RWPE1 (cell line): Measurements from ENCODE around the gene OMP.

Source experiments
- CTCF ChIA-PET: fragments of 350-600 bp; sonication (Branson Sonifier 250); formaldehyde crosslinking; extraction: SDS; loops from one replicate; lab custom pipeline; 2021; lab: Yijun Ruan, JAX
- POLR2A ChIA-PET: fragments of 400-600 bp; formaldehyde crosslinking; extraction: SDS; loops from one replicate; lab custom pipeline; 2020; ENCODE audit warnings: antibody characterized with exemption; ENCODE audit not compliant: low non-redundant PET; lab: Yijun Ruan, JAX
- DNase-seq: peaks from one replicate; pipeline ENCODE4 v3.0.0; 2012; ENCODE audit warnings: low spot score
- H3K27ac ChIP-seq: fragments of 450-650 bp; 2 replicates; pipeline ENCODE4 v1.5.1; 2017
- TF ChIP-seq, protein P1 (sequence below): fragments of 450-650 bp; conservative IDR thresholded peaks from 2 replicates; pipeline ENCODE4 v1.5.1; 2017; ENCODE audit warnings: low read depth, mild to moderate bottlenecking

OMP gene

DNA sequence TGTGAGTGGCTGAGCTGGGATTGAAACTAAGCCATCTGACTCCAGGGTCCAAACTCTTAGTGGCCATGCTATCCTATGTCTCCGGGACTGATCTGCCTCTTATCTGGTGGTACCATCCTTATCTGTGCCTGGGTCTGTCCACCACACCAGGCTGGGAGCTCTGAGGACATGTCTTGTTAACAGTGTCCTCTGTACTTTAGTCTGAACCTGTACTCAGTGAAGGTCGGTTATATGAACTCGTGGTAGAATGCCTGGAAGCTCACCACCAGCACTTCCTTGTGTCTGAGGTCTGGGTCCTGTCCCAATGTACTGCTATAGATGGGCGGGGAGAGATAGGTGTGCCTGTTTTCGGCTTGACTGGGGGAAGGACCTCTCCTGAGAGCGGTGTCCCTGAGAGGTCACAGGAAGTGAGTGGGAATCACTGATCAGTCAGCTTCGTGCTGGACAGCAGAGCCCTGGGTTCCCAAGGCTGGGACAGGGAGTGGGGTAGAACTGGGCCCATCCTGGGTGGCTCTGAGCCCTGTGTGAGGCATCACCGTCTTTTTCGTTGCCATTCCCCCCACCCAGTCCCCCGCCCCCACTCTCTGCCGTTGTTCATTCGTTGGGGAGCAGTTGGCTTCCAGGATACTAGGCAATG, 34.3 kb downstream of the OMP start:
- CTCF ChIA-PET: interaction anchor here (0.7 kb wide), 1 partner anchor 63 kb away, joined by 3 read pairs; no protein-coding TSS in a partner anchor

DNA sequence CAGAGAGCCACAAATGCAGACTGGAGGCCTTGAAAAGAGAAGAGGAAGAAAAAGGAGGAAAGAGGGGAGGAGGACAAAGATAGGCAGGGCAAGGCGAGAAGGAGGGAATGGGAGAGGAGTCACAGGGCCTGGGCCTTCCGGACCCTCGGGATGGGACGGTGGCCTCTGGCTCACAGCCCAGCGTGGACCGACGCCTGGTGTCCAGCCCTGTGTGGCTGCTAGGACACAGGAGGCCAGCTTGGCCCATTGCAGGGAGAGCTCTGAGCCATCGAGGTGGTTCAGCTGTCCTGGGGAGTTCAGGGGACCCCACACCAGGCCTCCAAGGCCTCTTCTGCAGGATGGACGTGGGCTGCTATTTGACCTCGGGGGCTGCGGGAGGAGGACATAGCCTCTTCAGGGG, 34.8 kb downstream of the OMP start:
- ChIA-PET POLR2A (no interaction called here), CTCF (interaction anchor here (0.6 kb wide), 1 partner anchor 311 kb away, joined by 3 read pairs; no protein-coding TSS in a partner anchor)
- DNase-seq: no peak
- TF ChIP-seq, protein P1, sequence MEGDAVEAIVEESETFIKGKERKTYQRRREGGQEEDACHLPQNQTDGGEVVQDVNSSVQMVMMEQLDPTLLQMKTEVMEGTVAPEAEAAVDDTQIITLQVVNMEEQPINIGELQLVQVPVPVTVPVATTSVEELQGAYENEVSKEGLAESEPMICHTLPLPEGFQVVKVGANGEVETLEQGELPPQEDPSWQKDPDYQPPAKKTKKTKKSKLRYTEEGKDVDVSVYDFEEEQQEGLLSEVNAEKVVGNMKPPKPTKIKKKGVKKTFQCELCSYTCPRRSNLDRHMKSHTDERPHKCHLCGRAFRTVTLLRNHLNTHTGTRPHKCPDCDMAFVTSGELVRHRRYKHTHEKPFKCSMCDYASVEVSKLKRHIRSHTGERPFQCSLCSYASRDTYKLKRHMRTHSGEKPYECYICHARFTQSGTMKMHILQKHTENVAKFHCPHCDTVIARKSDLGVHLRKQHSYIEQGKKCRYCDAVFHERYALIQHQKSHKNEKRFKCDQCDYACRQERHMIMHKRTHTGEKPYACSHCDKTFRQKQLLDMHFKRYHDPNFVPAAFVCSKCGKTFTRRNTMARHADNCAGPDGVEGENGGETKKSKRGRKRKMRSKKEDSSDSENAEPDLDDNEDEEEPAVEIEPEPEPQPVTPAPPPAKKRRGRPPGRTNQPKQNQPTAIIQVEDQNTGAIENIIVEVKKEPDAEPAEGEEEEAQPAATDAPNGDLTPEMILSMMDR: no peak
- H3K27ac ChIP-seq: no peak overlapping the region

More for the DNA sequence above, 34.3 kb downstream of the OMP start:
- TF ChIP-seq, protein P1: no peak
- POLR2A ChIA-PET: no interaction called here
- no peak overlapping the region for H3K27ac ChIP-seq
- DNase-seq: no peak

DNA sequence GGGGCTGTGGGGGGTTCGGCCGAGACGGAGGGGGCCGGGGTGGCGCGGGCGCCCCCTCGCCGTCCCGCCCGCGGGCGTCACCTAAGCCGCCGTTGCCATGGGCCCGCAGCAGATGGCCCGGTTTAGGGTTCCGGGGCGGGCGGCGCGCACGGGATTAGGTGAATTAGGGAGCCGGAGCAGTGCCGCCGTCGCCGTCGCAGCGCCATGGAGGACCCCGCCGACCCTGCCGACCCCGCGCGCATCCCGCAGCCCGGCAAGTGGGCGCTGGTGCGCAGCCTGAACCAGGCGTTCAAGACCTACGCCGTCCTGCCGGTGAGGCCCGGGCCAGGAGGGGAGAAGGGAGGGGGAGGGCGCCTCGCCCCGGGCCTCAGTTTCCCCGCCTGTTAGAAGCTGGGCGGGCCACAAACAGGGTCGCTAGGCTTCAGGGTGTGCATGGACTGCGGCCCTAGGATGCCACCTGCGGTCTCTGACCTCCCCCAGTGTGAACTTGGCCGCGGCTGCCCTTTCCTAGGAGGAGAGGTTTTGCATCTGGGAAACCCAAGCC, 35.5 kb downstream of the OMP start:
- CTCF ChIA-PET: interaction anchor here (0.6 kb wide), 1 partner anchor 312 kb away, joined by 3 read pairs; no protein-coding TSS in a partner anchor
- no peak overlapping the region for H3K27ac ChIP-seq
- POLR2A ChIA-PET: no interaction called here
- TF ChIP-seq, protein P1: no peak
- DNase-seq: no peak

DNA sequence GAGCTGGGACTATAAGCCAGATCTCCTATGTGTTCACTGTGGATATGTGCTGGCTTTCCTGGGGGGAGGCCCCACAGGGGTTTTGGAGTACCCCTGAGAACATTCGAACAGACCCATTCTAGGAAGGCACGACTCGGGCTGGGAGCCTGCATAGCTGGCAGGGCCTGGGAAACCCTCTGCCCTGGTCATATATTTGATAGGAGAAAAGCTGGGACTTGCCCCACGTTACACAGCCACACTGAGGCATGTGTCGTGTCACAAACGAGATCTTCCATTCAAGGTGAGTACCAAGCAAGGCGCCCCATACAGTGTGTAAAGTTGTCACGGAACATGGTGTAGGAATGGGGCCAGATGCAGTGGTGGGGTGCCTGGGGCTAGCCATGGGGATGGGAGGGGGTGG, 36.6 kb downstream of the OMP start:
- TF ChIP-seq, protein P1: no peak
- DNase-seq: no peak
- no peak overlapping the region for H3K27ac ChIP-seq
- ChIA-PET POLR2A (no interaction called here), CTCF (interaction anchor here (1.6 kb wide), 1 partner anchor 12 kb away, joined by 4 read pairs; the partner anchor contains the start of gene MYO7A)

DNA sequence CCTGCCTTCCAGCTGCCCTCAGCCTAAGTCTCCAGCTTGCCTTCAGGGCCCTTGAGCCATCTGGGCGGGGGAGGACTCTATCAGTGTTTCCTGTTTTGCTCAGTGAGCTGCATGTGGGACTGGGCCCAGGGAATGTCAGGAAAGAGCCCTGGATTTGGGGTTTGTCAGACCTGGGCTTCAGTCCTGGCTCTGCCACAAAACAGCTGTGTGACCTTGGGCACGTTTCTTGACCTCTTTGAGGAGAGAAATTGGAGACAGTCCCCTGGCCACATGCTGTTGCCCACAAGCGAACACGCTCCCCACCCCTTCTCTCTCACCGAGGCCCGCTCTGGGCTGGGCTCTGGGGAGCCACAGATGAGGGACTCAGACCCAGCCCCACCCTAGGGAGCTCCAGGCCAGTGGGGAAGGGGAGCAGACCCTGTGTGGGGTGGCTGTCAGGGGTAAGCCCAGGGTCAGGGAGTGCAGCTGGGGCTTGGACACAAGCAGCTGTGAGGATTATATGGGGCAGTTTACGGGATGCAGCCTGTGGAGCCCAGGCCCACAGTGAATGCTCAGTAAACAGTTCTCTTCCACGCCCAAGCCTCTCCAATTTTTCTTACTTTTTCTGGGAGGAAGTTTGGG, 37.7 kb downstream of the OMP start:
- TF ChIP-seq, protein P1: no peak
- H3K27ac ChIP-seq: no peak overlapping the region
- POLR2A ChIA-PET: no interaction called here
- CTCF ChIA-PET: interaction anchor here (0.7 to 1.6 kb wide), 3 partner anchors 13 to 35 kb away, joined by 3 to 4 read pairs (median 3); partner anchors contain the start of gene MYO7A
- no peak for DNase-seq

DNA sequence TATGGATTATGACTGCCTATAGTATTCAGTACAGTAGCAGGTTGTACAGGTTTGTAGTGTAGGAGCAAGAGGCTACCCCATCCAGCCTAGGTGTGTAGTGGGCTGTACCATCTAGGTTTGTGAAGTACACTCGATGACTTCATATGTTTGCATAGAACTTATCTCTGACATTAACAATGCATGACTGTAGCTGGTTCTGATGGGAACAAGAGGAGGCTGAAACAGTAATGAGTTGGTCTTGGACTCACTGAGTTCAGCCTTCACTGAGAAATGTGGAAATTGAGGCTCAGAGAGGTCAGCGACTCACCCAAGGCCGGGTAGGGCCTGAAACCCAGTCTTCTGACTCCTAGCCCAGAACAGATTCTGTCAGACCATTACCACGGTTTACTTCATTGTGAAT, 38.4 kb downstream of the OMP start:
- no peak overlapping the region for H3K27ac ChIP-seq
- DNase-seq: no peak
- TF ChIP-seq, protein P1: no peak
- ChIA-PET POLR2A (no interaction called here), CTCF (no interaction called here)
